ENCODE data around the gene GPR107. TPM values are rescaled to one million over a fixed set of nuclear protein-coding genes. Genes with fewer than 3 reads are reported as not detected.

Gene GPR107
- total RNA-seq, 4 donors from 2014 or later = 13.5 to 20.7 (median 17.5) TPM

DNA sequence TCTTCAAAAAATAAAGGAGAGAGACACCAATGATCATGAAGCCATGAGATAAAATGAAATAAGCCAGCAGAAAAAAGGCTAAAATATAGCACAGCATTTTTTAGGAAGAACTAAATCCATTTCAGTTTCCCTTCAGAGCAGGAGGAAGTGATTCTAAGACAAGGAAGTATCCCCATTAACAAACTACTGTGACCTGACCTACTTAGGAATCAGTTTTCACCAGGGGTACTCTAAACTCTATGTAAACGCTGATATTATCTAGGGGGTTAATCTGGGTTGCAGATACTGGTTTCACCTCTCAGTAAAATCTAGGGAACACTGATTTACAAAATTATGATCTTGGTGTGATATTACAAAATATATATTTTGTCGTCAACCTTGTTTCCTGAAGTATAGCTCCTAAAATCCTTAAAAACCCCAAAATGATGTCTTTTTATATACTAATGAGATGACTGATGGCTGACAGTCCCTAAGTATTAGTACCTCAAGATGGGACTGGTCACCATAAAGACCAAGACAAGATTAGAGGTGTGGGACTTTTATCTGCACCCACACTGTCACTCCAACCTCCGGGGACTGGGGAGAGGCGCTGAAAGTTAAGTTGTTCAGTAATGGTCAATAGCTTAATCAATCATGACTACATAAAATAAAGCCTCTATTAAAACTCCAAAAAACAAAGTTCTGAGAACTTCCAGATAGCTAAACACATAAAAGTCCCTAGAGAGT, 7.8 kb upstream of the GPR107 start:
- Histone ChIP-seq H3K27me3 (no peaks in the 10 kb centered on the region), H3K4me3 (no peak overlapping the region), H3K4me1 (peaks cover 13 to 18% of the 10 kb centered on the region in 2 donors), H3K27ac (no peak overlapping the region), H3K36me3 (no peaks in the 10 kb centered on the region), H3K9me3 (no peaks in the 10 kb centered on the region)
- no peak for TF ChIP-seq POLR2A (IDR thresholded peaks at IDR 0.05)
- TF ChIP-seq CTCF (IDR thresholded peaks at IDR 0.05 in 4 of 5, conservative IDR thresholded peaks at IDR 0.05 in 1 of 5) = no peak
- no peak for DNase-seq
- in situ Hi-C loops (cut with MboI; ENCODE audit: low sequenced_read_pairs in 4 of 4) (no loop called here), intact Hi-C loops (cut with DNase I; ENCODE audit: low total_unique reads) (no loop called here)
- no peak for ATAC-seq

- DNase-seq = no peak
- Histone ChIP-seq H3K27me3 (no peaks in the 10 kb centered on the region), H3K36me3 (no peaks in the 10 kb centered on the region), H3K27ac (no peak overlapping the region), H3K4me1 (peaks cover 19% of the 10 kb centered on the region in 2 donors), H3K9me3 (no peaks in the 10 kb centered on the region), H3K4me3 (no peak overlapping the region)
- in situ Hi-C loops (cut with MboI; ENCODE audit: low sequenced_read_pairs in 4 of 4) = loop anchor here in 3 of 4 donors (10.0 to 25.0 kb wide), 2 partner anchors 162 to 165 kb away; no protein-coding TSS in a partner anchor
- TF ChIP-seq POLR2A (IDR thresholded peaks at IDR 0.05) (no peak), CTCF (IDR thresholded peaks at IDR 0.05 in 4 of 5, conservative IDR thresholded peaks at IDR 0.05 in 1 of 5) (no peak)
- intact Hi-C loops (cut with DNase I; ENCODE audit: low total_unique reads) = no loop called here
- no peak for ATAC-seq
Measured at GRCh38 chr9:130049431-130050210, 4.1 kb upstream of the GPR107 start.

- ATAC-seq (no peak), DNase-seq (no peak)
- in situ Hi-C loops (cut with MboI; ENCODE audit: low sequenced_read_pairs in 4 of 4) = loop anchor here in 3 of 4 donors (10.0 to 25.0 kb wide), 2 partner anchors 163 to 166 kb away; no protein-coding TSS in a partner anchor
- TF ChIP-seq POLR2A (IDR thresholded peaks at IDR 0.05) = no peak
- TF ChIP-seq CTCF (IDR thresholded peaks at IDR 0.05 in 4 of 5, conservative IDR thresholded peaks at IDR 0.05 in 1 of 5) = no peak
- intact Hi-C loops (cut with DNase I; ENCODE audit: low total_unique reads) = no loop called here
- H3K4me1 ChIP-seq = peaks cover 24 to 25% of the 10 kb centered on the region in 2 donors
- no peak overlapping the region for H3K27ac ChIP-seq
- no peaks in the 10 kb centered on the region for H3K27me3 ChIP-seq
- H3K9me3 ChIP-seq = no peaks in the 10 kb centered on the region
- no peak overlapping the region for H3K4me3 ChIP-seq
- H3K36me3 ChIP-seq = no peaks in the 10 kb centered on the region
Measured at GRCh38 chr9:130050462-130050861, 3.2 kb upstream of the GPR107 start.

- no peaks in the 10 kb centered on the region for H3K36me3 ChIP-seq
- no peak overlapping the region for H3K27ac ChIP-seq
- H3K27me3 ChIP-seq = no peaks in the 10 kb centered on the region
- no peaks in the 10 kb centered on the region for H3K9me3 ChIP-seq
- DNase-seq = no peak
- H3K4me1 ChIP-seq = peaks cover 24 to 25% of the 10 kb centered on the region in 2 donors
- ATAC-seq = no peak
- H3K4me3 ChIP-seq = no peak overlapping the region
- intact Hi-C loops (cut with DNase I; ENCODE audit: low total_unique reads) = no loop called here
- in situ Hi-C loops (cut with MboI; ENCODE audit: low sequenced_read_pairs in 4 of 4) = loop anchor here in 3 of 4 donors (10.0 to 25.0 kb wide), 2 partner anchors 165 to 167 kb away; no protein-coding TSS in a partner anchor
- no peak for TF ChIP-seq POLR2A (IDR thresholded peaks at IDR 0.05)
- TF ChIP-seq CTCF (IDR thresholded peaks at IDR 0.05 in 4 of 5, conservative IDR thresholded peaks at IDR 0.05 in 1 of 5) = no peak
Measured at GRCh38 chr9:130051855-130052254, 1.9 kb upstream of the GPR107 start.
